Measurements from ENCODE around the gene AMH.

GRCh38 chr19:2275588-2276428 is 26.7 kb downstream of the AMH start:
- TF ChIP-seq POLR2AphosphoS5 (IDR thresholded peaks at IDR 0.05; ENCODE audit: low read depth, low read length) = no peak
- no peak for TF ChIP-seq TAF1 (IDR thresholded peaks at IDR 0.05; ENCODE audit: borderline replicate concordance, insufficient read depth, low read length)
- no peak for TF ChIP-seq SIN3A (IDR thresholded peaks at IDR 0.05; ENCODE audit: borderline replicate concordance, insufficient read depth, low read length)
- TF ChIP-seq FOXP2 (optimal IDR thresholded peaks at IDR 0.05; ENCODE audit: borderline replicate concordance, extremely low read depth, extremely low read length, insufficient read depth) = no peak
- TF ChIP-seq REST (IDR thresholded peaks at IDR 0.05; ENCODE audit: insufficient read depth in 1 of 2, low read depth in 2 of 2, low read length in 2 of 2) = no peak
